HL-60 (cell line): Measurements from ENCODE around the gene FIBP.

ENCODE experiments used
- DNase-seq, 2 experiments: peaks; one replicate each; pipeline ENCODE4 v3.0.0-alpha.2; 2010 to 2020; ENCODE audit warnings: low read depth in 1 of 2, low spot score in 1 of 2
- H3K27ac ChIP-seq: fragments of 250-450 bp; sonication (Bioruptor Pico); replicated peaks from 2 replicates; pipeline ENCODE4 v1.5.1; 2020; ENCODE audit warnings: mild to moderate bottlenecking, moderate library complexity
- H3K27me3 ChIP-seq: fragments of 250-450 bp; sonication (Bioruptor Pico); 2 replicates; pipeline ENCODE4 v1.5.1; 2021; ENCODE audit warnings: mild to moderate bottlenecking, moderate library complexity; ENCODE audit not compliant: insufficient read depth, poor library complexity, severe bottlenecking
- H3K4me3 ChIP-seq: replicated peaks from 2 replicates; pipeline ENCODE4 v1.5.1; 2011; ENCODE audit warnings: mild to moderate bottlenecking, control low read depth, low read length; ENCODE audit not compliant: insufficient read depth
- CTCF ChIP-seq: IDR thresholded peaks from one replicate; pipeline ENCODE4 v1.5.1; 2011; ENCODE audit warnings: low read length, control low read depth, inconsistent platforms; ENCODE audit not compliant: insufficient read depth
- GABPA ChIP-seq: IDR thresholded peaks from 2 replicates; pipeline ENCODE4 v1.6.1; 2012; ENCODE audit warnings: low read depth
- POLR2AphosphoS5 ChIP-seq: IDR thresholded peaks from 2 replicates; pipeline ENCODE4 v1.6.1; 2012; ENCODE audit warnings: low read depth
- REST ChIP-seq: IDR thresholded peaks from 2 replicates; pipeline ENCODE4 v1.6.1; 2012; ENCODE audit warnings: low read depth; ENCODE audit not compliant: insufficient replicate concordance
- SPI1 ChIP-seq: IDR thresholded peaks from 2 replicates; pipeline ENCODE4 v1.6.1; 2012; ENCODE audit warnings: low read depth, mild to moderate bottlenecking, borderline replicate concordance

Gene FIBP

DNA sequence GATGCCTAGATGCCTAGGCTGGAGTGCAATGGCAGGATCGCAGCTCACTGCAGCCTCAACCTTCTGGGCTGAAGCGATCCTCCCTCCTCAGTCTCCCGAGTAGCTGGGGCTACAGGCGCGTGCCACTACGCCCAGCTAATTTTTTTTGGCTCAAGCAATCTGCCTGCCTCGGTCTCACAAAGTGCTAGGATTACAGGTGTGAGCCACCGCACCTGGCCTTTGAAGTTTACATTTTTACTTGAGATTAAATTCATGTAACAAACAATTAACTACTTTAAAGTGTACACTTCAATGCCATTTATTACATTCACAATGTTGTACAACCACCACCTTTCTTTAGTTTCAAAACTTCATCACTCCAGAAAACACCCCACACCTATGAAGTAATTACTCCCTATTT is 15.4 kb upstream of the FIBP start:
- no peak for DNase-seq
- no peak overlapping the region for H3K4me3 ChIP-seq
- TF ChIP-seq CTCF (no peak), REST (no peak), SPI1 (no peak), POLR2AphosphoS5 (no peak), GABPA (no peak)
- no peak overlapping the region for H3K27ac ChIP-seq
- H3K27me3 ChIP-seq = no peaks in the 10 kb centered on the region

DNA sequence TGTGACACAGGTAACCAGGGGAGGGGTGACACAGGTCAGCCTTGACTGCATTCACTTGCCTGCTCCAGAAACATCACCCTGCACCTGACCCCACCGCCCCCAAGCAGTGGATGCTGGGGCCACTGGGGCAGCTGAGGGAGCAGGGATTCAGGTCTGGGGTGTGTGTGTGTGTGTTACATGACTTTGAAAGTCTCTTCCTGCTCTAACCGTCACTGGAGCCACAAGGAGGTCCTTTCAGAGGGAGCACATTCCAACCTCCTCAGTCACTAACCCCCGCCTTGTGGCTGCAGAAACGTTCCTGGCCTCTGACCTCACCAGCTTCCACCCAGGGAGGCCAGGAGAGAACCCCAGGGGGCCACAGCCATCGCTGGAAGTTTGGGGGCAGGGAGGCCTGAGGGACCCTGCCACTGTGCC is 14.8 kb upstream of the FIBP start:
- TF ChIP-seq POLR2AphosphoS5 = no peak
- no peak for TF ChIP-seq CTCF
- no peak for TF ChIP-seq GABPA
- no peak for TF ChIP-seq REST
- TF ChIP-seq SPI1 = no peak
- Histone ChIP-seq H3K27ac (no peak overlapping the region), H3K27me3 (no peaks in the 10 kb centered on the region), H3K4me3 (no peak overlapping the region)
- DNase-seq = no peak

DNA sequence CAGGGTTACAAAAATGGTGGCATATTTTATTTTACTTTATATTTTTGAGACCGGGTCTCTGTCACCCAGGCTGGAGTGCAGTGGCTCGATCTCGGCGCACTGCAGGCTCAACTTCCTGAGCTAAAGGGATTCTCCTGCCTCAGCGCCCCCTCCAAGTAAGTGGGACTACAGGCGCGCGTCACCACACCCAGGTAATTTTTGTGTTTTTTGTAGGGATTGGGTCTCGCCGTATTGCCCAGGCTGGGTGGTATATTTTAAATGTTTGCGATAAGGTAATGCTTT is 12.6 kb upstream of the FIBP start:
- Histone ChIP-seq H3K27me3 (no peaks in the 10 kb centered on the region), H3K4me3 (no peak overlapping the region), H3K27ac (no peak overlapping the region)
- TF ChIP-seq POLR2AphosphoS5 (no peak), GABPA (no peak), CTCF (no peak), SPI1 (no peak), REST (no peak)
- DNase-seq = no peak
